MG63 (cell line): ENCODE results near the gene ZNF587B. TPM values are rescaled to one million over a fixed set of nuclear protein-coding genes. Genes with fewer than 3 reads are reported as not detected.
"Not testable (repeated sequence)": the region's sequence is repeated elsewhere in the genome, so short reads cannot be mapped to it uniquely, and the experiment has no call there.

ENCODE experiments used
- DNase-seq: peaks from one replicate; pipeline ENCODE4 v3.0.0-alpha.2; 2020
- H3K27me3 ChIP-seq: fragments of 250-450 bp; sonication (Bioruptor Pico); 2 replicates; pipeline ENCODE4 v1.5.1; 2020; ENCODE audit warnings: mild to moderate bottlenecking, moderate library complexity
- H3K36me3 ChIP-seq: fragments of 250-450 bp; sonication (Bioruptor Pico); 2 replicates; pipeline ENCODE4 v1.5.1; 2020; ENCODE audit warnings: mild to moderate bottlenecking, moderate library complexity
- H3K4me3 ChIP-seq: fragments of 250-450 bp; sonication (Bioruptor Pico); 2 replicates; pipeline ENCODE4 v1.5.1; 2020; ENCODE audit warnings: mild to moderate bottlenecking, moderate library complexity
- H3K9me3 ChIP-seq: fragments of 250-450 bp; sonication (Bioruptor Pico); 2 replicates; pipeline ENCODE4 v1.5.1; 2020; ENCODE audit warnings: mild to moderate bottlenecking, moderate library complexity
- total RNA-seq: library from RNA; depleted of rRNA; stranded (reverse); fragments of >200 nt; shearing (Covaris generic); gene quantifications from 2 replicates; pipeline ENCODE4 v1.2.3, GENCODE V29; 2014; ENCODE audit warnings: low replicate concordance

ZNF587B gene
- total RNA-seq, 1 experiment from 2014 or later: 4.6 TPM

- Histone ChIP-seq H3K4me3 (peak within 1 kb of the TSS; percentile 72), H3K36me3 (peaks cover 20% of the 10 kb centered on the region), H3K9me3 (no peaks in the 10 kb centered on the region), H3K27me3 (no peaks in the 10 kb centered on the region)
- DNase-seq: peak; percentile 86
Measured at GRCh38 chr19:57814505-57815246, 15.4 kb upstream of the ZNF587B start, which contains the start of gene ZNF552. Gene ZNF552 (minus strand): TSS chr19:57814913. CDS start chr19:57814743, 170 bp downstream.

- DNase-seq: no peak
- Histone ChIP-seq H3K9me3 (no peaks in the 10 kb centered on the region), H3K4me3 (no peak overlapping the region), H3K27me3 (no peaks in the 10 kb centered on the region), H3K36me3 (peaks cover 18% of the 10 kb centered on the region)
Measured at GRCh38 chr19:57815247-57816075, 14.6 kb upstream of the ZNF587B start.

GRCh38 chr19:57816652-57817051, 13.4 kb upstream of the ZNF587B start:
- H3K36me3 ChIP-seq: peaks cover 25% of the 10 kb centered on the region
- no peaks in the 10 kb centered on the region for H3K27me3 ChIP-seq
- H3K9me3 ChIP-seq: no peaks in the 10 kb centered on the region; the same call in 1 of the 2 replicates
- H3K4me3 ChIP-seq: no peak overlapping the region
- DNase-seq: no peak

- Histone ChIP-seq H3K36me3 (peaks cover 30% of the 10 kb centered on the region), H3K9me3 (no peaks in the 10 kb centered on the region; the same call in 1 of the 2 replicates), H3K4me3 (no peak overlapping the region), H3K27me3 (no peaks in the 10 kb centered on the region)
- no peak for DNase-seq
Measured at GRCh38 chr19:57817976-57818375, 12.1 kb upstream of the ZNF587B start.

GRCh38 chr19:57818378-57818777, 11.7 kb upstream of the ZNF587B start:
- no peaks in the 10 kb centered on the region for H3K27me3 ChIP-seq
- H3K9me3 ChIP-seq: no peaks in the 10 kb centered on the region; the same call in 1 of the 2 replicates
- H3K36me3 ChIP-seq: peaks cover 33% of the 10 kb centered on the region
- H3K4me3 ChIP-seq: no peak overlapping the region
- DNase-seq: no peak

- DNase-seq: peak; percentile 92
- Histone ChIP-seq H3K9me3 (no peaks in the 10 kb centered on the region; the same call in 1 of the 2 replicates), H3K4me3 (peak overlapping the region; percentile 81), H3K27me3 (no peaks in the 10 kb centered on the region), H3K36me3 (peaks cover 44% of the 10 kb centered on the region)
Measured at GRCh38 chr19:57819475-57820148, 10.5 kb upstream of the ZNF587B start.

- DNase-seq: no peak
- no peaks in the 10 kb centered on the region; the same call in 1 of the 2 replicates for H3K9me3 ChIP-seq
- H3K27me3 ChIP-seq: no peaks in the 10 kb centered on the region
- peaks cover 53% of the 10 kb centered on the region for H3K36me3 ChIP-seq
- peak overlapping the region; percentile 81 for H3K4me3 ChIP-seq
Measured at GRCh38 chr19:57820599-57820998, 9.5 kb upstream of the ZNF587B start.

- not testable (repeated sequence) for H3K9me3 ChIP-seq, DNase-seq, H3K27me3 ChIP-seq
- H3K36me3 ChIP-seq: peaks cover 58% of the 10 kb centered on the region
- H3K4me3 ChIP-seq: peak overlapping the region; percentile 81
Measured at GRCh38 chr19:57821095-57821494, 9.0 kb upstream of the ZNF587B start.

- not testable (repeated sequence) for H3K4me3 ChIP-seq, H3K9me3 ChIP-seq, DNase-seq, H3K27me3 ChIP-seq
- peaks cover 62% of the 10 kb centered on the region for H3K36me3 ChIP-seq
Measured at GRCh38 chr19:57821501-57821900, 8.6 kb upstream of the ZNF587B start.

GRCh38 chr19:57823155-57823554, 6.9 kb upstream of the ZNF587B start:
- not testable (repeated sequence) for H3K9me3 ChIP-seq, DNase-seq, H3K27me3 ChIP-seq, H3K4me3 ChIP-seq
- peaks cover 78% of the 10 kb centered on the region for H3K36me3 ChIP-seq

- H3K27me3 ChIP-seq, H3K9me3 ChIP-seq, DNase-seq, H3K4me3 ChIP-seq: not testable (repeated sequence)
- peaks cover 83% of the 10 kb centered on the region for H3K36me3 ChIP-seq
Measured at GRCh38 chr19:57823608-57824007, 6.5 kb upstream of the ZNF587B start.

GRCh38 chr19:57825511-57825910, 4.6 kb upstream of the ZNF587B start:
- Histone ChIP-seq H3K27me3 (no peaks in the 10 kb centered on the region), H3K4me3 (no peak overlapping the region), H3K36me3 (peaks cover 96% of the 10 kb centered on the region), H3K9me3 (no peaks in the 10 kb centered on the region; the same call in 1 of the 2 replicates)
- DNase-seq: no peak

- no peak for DNase-seq
- Histone ChIP-seq H3K9me3 (no peaks in the 10 kb centered on the region), H3K27me3 (no peaks in the 10 kb centered on the region), H3K36me3 (peaks cover 75% of the 10 kb centered on the region), H3K4me3 (no peak overlapping the region)
Measured at GRCh38 chr19:57829316-57829715, 783 bp upstream of the ZNF587B start.

GRCh38 chr19:57836991-57837390, 6.9 kb downstream of the ZNF587B start:
- not testable (repeated sequence) for DNase-seq, H3K9me3 ChIP-seq, H3K4me3 ChIP-seq, H3K27me3 ChIP-seq
- H3K36me3 ChIP-seq: peaks cover 45% of the 10 kb centered on the region

GRCh38 chr19:57838622-57839191, 8.6 kb downstream of the ZNF587B start:
- H3K9me3 ChIP-seq, DNase-seq: not testable (repeated sequence)

GRCh38 chr19:57841122-57841763, 11.1 kb downstream of the ZNF587B start:
- H3K4me3 ChIP-seq: no peak overlapping the region
- peaks cover 2% of the 10 kb centered on the region; the same call in 1 of the 2 replicates for H3K9me3 ChIP-seq
- peaks cover 80% of the 10 kb centered on the region for H3K36me3 ChIP-seq
- DNase-seq: no peak
- H3K27me3 ChIP-seq: no peaks in the 10 kb centered on the region

More at GRCh38 chr19:57838622-57839191, 8.6 kb downstream of the ZNF587B start:
- peaks cover 56% of the 10 kb centered on the region for H3K36me3 ChIP-seq
- not testable (repeated sequence) for H3K27me3 ChIP-seq, H3K4me3 ChIP-seq
